A549 (cell line): ENCODE results near the gene PSMB4. TPM values are rescaled to one million over a fixed set of nuclear protein-coding genes. Genes with fewer than 3 reads are reported as not detected.

Source experiments
- ATAC-seq, 2 experiments: fragments of 200-7000 bp in 1 of 2; fragments of >200 bp in 1 of 2; cut with Nextera tagmentation in 1 of 2; cut with Tn5 transposase in 1 of 2; 3 replicates each; pipeline versions ENCODE4 v1.8.0 to v1.9.1; 2018 to 2020; ENCODE audit warnings: mild to moderate bottlenecking in 1 of 2, moderate library complexity in 1 of 2
- CTCF ChIA-PET: fragments of 300-600 bp; sonication (Branson Sonifier 250); formaldehyde crosslinking; extraction: SDS; loops from one replicate; lab custom pipeline; 2021; ENCODE audit warnings: antibody characterized with exemption, inconsistent platforms; lab: Yijun Ruan, JAX
- POLR2A ChIA-PET: fragments of 350-600 bp; formaldehyde crosslinking; extraction: SDS; loops from one replicate; lab custom pipeline; 2021; ENCODE audit warnings: antibody characterized with exemption, inconsistent platforms; lab: Yijun Ruan, JAX
- DNase-seq, 2 experiments: peaks; one replicate each; pipeline versions ENCODE4 v3.0.0 to v3.0.0-alpha.2; 2011 to 2016; ENCODE audit warnings: low read depth in 1 of 2, low spot score in 1 of 2
- FAIRE-seq: peaks from 2 replicates; lab custom pipeline; 2011; peaks lifted over from hg19 to GRCh38; lab: Jason Lieb, UNC
- H3K27ac ChIP-seq, 2 experiments: fragments of >200 bp; sonication (Bioruptor Twin); formaldehyde crosslinking; 3 replicates each; pipeline ENCODE4 v1.5.1; 2016 to 2017
- H3K4me1 ChIP-seq: fragments of >200 bp; sonication (Bioruptor Twin); formaldehyde crosslinking; 3 replicates; pipeline ENCODE4 v1.6.1; 2016
- H3K4me2 ChIP-seq: fragments of >200 bp; sonication (Bioruptor Twin); formaldehyde crosslinking; 3 replicates; pipeline ENCODE4 v1.6.1; 2016
- H3K4me3 ChIP-seq: fragments of >200 bp; sonication (Bioruptor Twin); formaldehyde crosslinking; 3 replicates; pipeline ENCODE4 v1.5.1; 2016
- H3K9me3 ChIP-seq: fragments of >200 bp; sonication (Bioruptor Twin); formaldehyde crosslinking; 3 replicates; pipeline ENCODE4 v1.6.1; 2016
- CBX8 ChIP-seq: fragments of 200-600 bp; sonication (generic); IDR thresholded peaks from 2 replicates; pipeline ENCODE4 v1.6.1; 2016
- CEBPB ChIP-seq, 2 experiments: fragments of >200 bp in 1 of 2; sonication (Bioruptor Twin) in 1 of 2; formaldehyde crosslinking in 1 of 2; IDR thresholded peaks; 2 replicates each; pipeline ENCODE4 v1.6.1; 2012 to 2016
- CHD2 ChIP-seq: fragments of 150-350 bp; IDR thresholded peaks from 2 replicates; pipeline ENCODE4 v1.6.1; 2014; ENCODE audit warnings: low read length; ENCODE audit not compliant: partially characterized antibody
- FOSB ChIP-seq: fragments of 250-450 bp; sonication (Bioruptor Pico); IDR thresholded peaks from 2 replicates; pipeline ENCODE4 v1.5.0; 2020; ENCODE audit warnings: mild to moderate bottlenecking, moderate library complexity
- GATA3 ChIP-seq: IDR thresholded peaks from 2 replicates; pipeline ENCODE4 v1.6.1; 2012; ENCODE audit warnings: borderline replicate concordance
- HOXA7 ChIP-seq: fragments of 250-450 bp; sonication (Bioruptor Pico); IDR thresholded peaks from 2 replicates; pipeline ENCODE4 v1.5.0; 2020; ENCODE audit warnings: mild to moderate bottlenecking, moderate library complexity
- HOXB5 ChIP-seq: fragments of 250-450 bp; sonication (Bioruptor Pico); IDR thresholded peaks from 2 replicates; pipeline ENCODE4 v1.5.0; 2020; ENCODE audit warnings: mild to moderate bottlenecking, moderate library complexity
- JUN ChIP-seq, 2 experiments: fragments of >200 bp; sonication (Bioruptor Twin); formaldehyde crosslinking; IDR thresholded peaks; 2 replicates in 1 of 2; 3 replicates in 1 of 2; pipeline ENCODE4 v1.6.1; 2016 to 2017
- JUNB ChIP-seq: fragments of >200 bp; sonication (Bioruptor Twin); formaldehyde crosslinking; IDR thresholded peaks from 2 replicates; pipeline ENCODE4 v1.6.1; 2016
- MAZ ChIP-seq: fragments of 150-350 bp; IDR thresholded peaks from 2 replicates; pipeline ENCODE4 v1.6.1; 2014; ENCODE audit warnings: antibody characterized with exemption, low read depth, low read length, borderline replicate concordance
- MYC ChIP-seq: IDR thresholded peaks from 2 replicates; pipeline ENCODE4 v1.6.1; 2012; ENCODE audit warnings: mild to moderate bottlenecking, inconsistent platforms, low read length, improper control_type of control experiment, borderline replicate concordance
- NFE2L2 ChIP-seq: fragments of 150-350 bp; conservative IDR thresholded peaks from 2 replicates; pipeline ENCODE4 v1.6.1; 2014; ENCODE audit warnings: low read length
- PHF8 ChIP-seq: fragments of 200-600 bp; sonication (generic); IDR thresholded peaks from 2 replicates; pipeline ENCODE4 v1.6.1; 2016; ENCODE audit warnings: low read depth, mild to moderate bottlenecking, antibody characterized with exemption, moderate library complexity, borderline replicate concordance
- POLR2A ChIP-seq: IDR thresholded peaks from 2 replicates; pipeline ENCODE4 v1.6.1; 2012; ENCODE audit warnings: mild to moderate bottlenecking, low read length
- RARB ChIP-seq: fragments of 250-450 bp; sonication (Bioruptor Pico); IDR thresholded peaks from 2 replicates; pipeline ENCODE4 v1.8.0; 2021; ENCODE audit warnings: mild to moderate bottlenecking, moderate library complexity
- RCOR1 ChIP-seq: fragments of 150-350 bp; IDR thresholded peaks from 2 replicates; pipeline ENCODE4 v1.6.1; 2014; ENCODE audit warnings: antibody characterized with exemption, low read length, low read depth
- RNF2 ChIP-seq: fragments of 200-600 bp; sonication (generic); IDR thresholded peaks from 2 replicates; pipeline ENCODE4 v1.6.1; 2016; ENCODE audit warnings: low read depth, mild to moderate bottlenecking, antibody characterized with exemption, moderate library complexity, borderline replicate concordance
- TFCP2L1 ChIP-seq: fragments of 250-450 bp; sonication (Bioruptor Pico); IDR thresholded peaks from 2 replicates; pipeline ENCODE4 v1.5.0; 2021; ENCODE audit warnings: mild to moderate bottlenecking
- ZFP36 ChIP-seq: fragments of 450-650 bp; IDR thresholded peaks from 2 replicates; pipeline ENCODE4 v1.6.1; 2014; ENCODE audit warnings: borderline replicate concordance; ENCODE audit not compliant: partially characterized antibody
- WGBS: methylation state at CpG from one replicate; pipeline ENCODE4 v1.1.6; 2017; ENCODE audit errors: missing lambda C conversion rate; 5-methylcytosine and 5-hydroxymethylcytosine counted together
- polyA plus RNA-seq, 4 experiments: library from polyadenylated mRNA; depleted of rRNA in 3 of 4; stranded (reverse); fragments of >200 nt; fragmentation: RNase III in 1 of 4; extraction: RNeasy Plus Mini Kit Qiagen cat#74134 plus additional on column Dnase treatment in 1 of 4; gene quantifications; 2 replicates in 3 of 4; 3 replicates in 1 of 4; pipeline ENCODE4 v1.2.3, GENCODE V29; 2011 to 2017
- TF ChIP-seq, protein P1 (sequence below): IDR thresholded peaks from 2 replicates; pipeline ENCODE4 v1.6.1; 2012
- TF ChIP-seq, protein P2 (sequence below): fragments of >200 bp; sonication (Bioruptor Twin); formaldehyde crosslinking; IDR thresholded peaks from 2 replicates; pipeline ENCODE4 v1.6.1; 2016
- TF ChIP-seq, protein P3 (sequence below): fragments of 450-650 bp; IDR thresholded peaks from 2 replicates; pipeline ENCODE4 v1.6.1; 2014; ENCODE audit warnings: antibody characterized with exemption

PSMB4 gene
- polyA plus RNA-seq, 2 of the 4 experiments (the other 2 are of a cell fraction) = 383 to 405 TPM

DNA sequence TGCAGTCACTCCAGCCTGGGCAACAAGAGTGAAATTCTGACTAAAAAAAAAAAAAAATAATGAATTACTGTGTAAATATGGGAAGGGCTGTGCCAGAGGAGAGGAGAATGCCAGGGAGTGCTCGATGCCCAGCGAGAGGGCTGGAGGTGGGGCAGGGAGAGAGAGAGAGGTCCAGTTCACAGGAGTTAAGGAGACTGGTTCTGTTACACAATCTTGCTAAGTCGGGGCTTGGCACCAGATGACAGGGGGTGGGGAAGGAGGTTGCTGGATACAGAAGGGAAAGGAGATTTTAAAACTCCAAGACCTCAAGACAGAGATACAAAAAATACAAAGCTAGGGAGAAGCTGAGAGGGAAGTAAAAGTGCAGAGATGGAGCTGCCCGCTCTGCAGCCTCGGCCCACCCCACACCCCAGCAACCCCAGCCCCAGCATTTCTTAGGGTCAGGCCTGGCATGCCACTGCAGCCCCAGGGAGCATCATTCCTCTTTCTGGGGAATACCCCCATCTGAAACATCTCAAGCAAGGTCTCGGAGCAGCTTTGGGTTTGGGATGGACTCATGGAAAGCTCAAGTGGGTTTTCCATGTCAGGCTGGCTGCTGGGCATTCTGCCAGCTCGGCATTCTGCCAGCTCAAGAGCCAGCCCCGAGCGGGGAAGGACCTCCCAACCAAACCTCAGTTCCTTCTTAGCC is 27.9 kb upstream of the PSMB4 start:
- Histone ChIP-seq H3K4me3 (peak overlapping the region; percentile 32; the same call in 2 of the 3 replicates), H3K4me2 (peak overlapping the region; percentile 88), H3K27ac (peak overlapping the region; percentile 64 to 78), H3K9me3 (no peaks in the 10 kb centered on the region), H3K4me1 (peaks cover 37% of the 10 kb centered on the region)
- ChIA-PET POLR2A (interaction anchor here (0.7 to 1.2 kb wide), 2 partner anchors 28 to 133 kb away, joined by 4 read pairs; partner anchors contain the start of gene PSMB4), CTCF (interaction anchor here (0.7 to 1.8 kb wide), 8 partner anchors 14 to 465 kb away, joined by 3 to 10 read pairs (median 3); no protein-coding TSS in a partner anchor)
- TF ChIP-seq CEBPB (IDR thresholded peaks at IDR 0.05) = peak; percentile 53 to 75; a peak in 3 of 4 replicates
- TF ChIP-seq, protein P1, sequence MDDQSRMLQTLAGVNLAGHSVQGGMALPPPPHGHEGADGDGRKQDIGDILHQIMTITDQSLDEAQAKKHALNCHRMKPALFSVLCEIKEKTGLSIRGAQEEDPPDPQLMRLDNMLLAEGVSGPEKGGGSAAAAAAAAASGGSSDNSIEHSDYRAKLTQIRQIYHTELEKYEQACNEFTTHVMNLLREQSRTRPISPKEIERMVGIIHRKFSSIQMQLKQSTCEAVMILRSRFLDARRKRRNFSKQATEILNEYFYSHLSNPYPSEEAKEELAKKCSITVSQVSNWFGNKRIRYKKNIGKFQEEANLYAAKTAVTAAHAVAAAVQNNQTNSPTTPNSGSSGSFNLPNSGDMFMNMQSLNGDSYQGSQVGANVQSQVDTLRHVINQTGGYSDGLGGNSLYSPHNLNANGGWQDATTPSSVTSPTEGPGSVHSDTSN = no peak
- 27% methylated on average over 9 of the region's 9 CpGs for WGBS
- FAIRE-seq (no peak), ATAC-seq (peak; percentile 53 to 57; a peak in 5 of 6 replicates), DNase-seq (peak in 1 of 2 experiments; percentile 49)

DNA sequence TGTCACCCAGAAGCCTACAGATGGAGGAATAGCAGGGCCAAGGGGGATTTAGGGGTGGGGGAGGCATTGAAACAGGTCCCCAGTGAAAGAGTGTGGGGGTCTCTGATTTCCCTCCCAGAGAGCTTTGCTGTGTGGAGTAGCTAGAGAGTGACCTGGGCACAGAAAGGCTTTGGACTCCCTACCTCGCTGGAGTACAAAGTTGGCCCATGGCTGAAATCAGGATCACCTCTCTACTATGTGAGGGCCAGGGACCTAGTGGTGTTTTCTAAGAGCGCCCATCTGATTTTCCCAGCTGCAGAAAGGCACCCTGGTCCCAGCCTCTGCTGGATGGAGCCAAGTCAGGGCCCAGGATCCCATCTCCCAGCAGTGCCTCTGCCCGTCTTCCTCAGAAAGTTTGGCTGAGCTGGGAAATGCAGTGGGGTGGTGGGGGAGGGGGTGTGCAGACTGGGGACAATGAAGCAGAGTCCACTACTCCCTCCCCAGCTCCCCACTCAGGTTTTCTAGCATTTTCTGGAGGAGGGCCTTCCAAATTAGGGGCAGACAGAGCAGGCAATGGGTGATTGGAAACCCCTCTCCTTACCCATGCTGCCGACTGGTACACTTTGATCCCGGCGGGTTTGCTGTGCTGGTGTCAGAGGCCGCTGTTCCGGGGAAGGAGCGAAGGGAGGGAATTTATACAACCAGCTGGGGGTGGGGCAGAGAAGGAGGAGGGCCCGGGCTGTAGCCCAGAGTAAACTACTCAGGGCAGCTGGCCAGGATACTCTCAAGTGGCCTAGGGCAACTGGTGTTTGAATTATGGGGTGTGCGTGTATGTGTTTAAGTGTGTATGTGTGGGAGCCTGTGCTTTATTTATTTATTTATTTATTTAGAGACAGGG is 27.1 kb upstream of the PSMB4 start, which contains the start of gene SELENBP1:
TSS of gene SELENBP1 (minus strand) at position 648 of the 877 bp plus-strand sequence. CDS start at position 584, 64 bp downstream.
- Histone ChIP-seq H3K4me3 (peak within 1 kb of the TSS; percentile 32), H3K4me2 (peak within 1 kb of the TSS; percentile 88), H3K4me1 (peaks cover 37% of the 10 kb centered on the region)
- WGBS = 21% methylated on average over 10 of the region's 11 CpGs
- peak; percentile 51 for TF ChIP-seq POLR2A
- 0 out of 2 replicates have a peak, but pooled peaks have one; percentile 24 for TF ChIP-seq MAZ
- no peak for TF ChIP-seq PHF8
- TF ChIP-seq JUN (IDR thresholded peaks at IDR 0.05) = 0 out of 5 replicates have a peak, but pooled peaks of 1 of the 2 experiments have one; percentile 29
- TF ChIP-seq, all 56 proteins: peak for 3
- FAIRE-seq = no peak
- CTCF ChIA-PET = interaction anchor here (0.6 to 1.8 kb wide), 8 partner anchors 14 to 464 kb away, joined by 3 to 10 read pairs (median 3); no protein-coding TSS in a partner anchor
- POLR2A ChIA-PET = interaction anchor here (0.7 to 1.2 kb wide), 2 partner anchors 27 to 132 kb away, joined by 4 read pairs; partner anchors contain the start of gene PSMB4
- peak; percentile 48 to 68 for DNase-seq
- ATAC-seq = peak; percentile 60 to 79
- no peaks in the 10 kb centered on the region for H3K9me3 ChIP-seq
- peak within 1 kb of the TSS; percentile 64 to 78 for H3K27ac ChIP-seq

DNA sequence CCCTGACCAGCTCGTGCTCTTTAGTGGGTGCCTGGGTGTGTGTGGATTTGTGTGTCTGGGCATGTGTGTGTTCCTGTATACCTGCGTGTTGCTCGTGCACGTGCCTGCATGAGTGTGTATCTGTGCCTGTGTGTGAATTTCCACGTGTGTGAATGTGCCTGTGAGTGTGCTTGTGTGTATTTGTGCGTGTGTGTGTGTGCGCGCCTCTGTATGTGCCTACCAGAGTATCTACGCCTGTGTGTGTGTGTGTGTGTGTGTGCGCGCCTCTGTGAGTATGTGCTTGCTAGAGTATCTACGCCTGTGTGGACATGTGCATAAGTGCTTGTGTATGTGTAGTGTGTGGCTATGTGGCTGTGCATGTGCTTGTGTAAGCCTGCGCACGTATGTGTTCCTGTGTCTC is 26.2 kb upstream of the PSMB4 start:
- ChIA-PET POLR2A (no interaction called here), CTCF (interaction anchor here (1.3 to 1.8 kb wide), 4 partner anchors 23 to 463 kb away, joined by 3 to 10 read pairs (median 4); no protein-coding TSS in a partner anchor)
- H3K27ac ChIP-seq = 0 out of 6 replicates have a peak overlapping the region, but pooled peaks of 1 of the 2 experiments have one; percentile 78
- H3K4me1 ChIP-seq = peaks cover 37% of the 10 kb centered on the region
- no peaks in the 10 kb centered on the region for H3K9me3 ChIP-seq
- WGBS = 92% methylated on average over 14 of the region's 14 CpGs
- FAIRE-seq = no peak
- no peak for DNase-seq
- ATAC-seq = no peak
- TF ChIP-seq RARB (CRISPR knock-in tag) (no peak), JUNB (no peak), JUN (IDR thresholded peaks at IDR 0.05) (no peak), GATA3 (no peak), HOXB5 (CRISPR knock-in tag) (no peak), MAZ (no peak)
- H3K4me3 ChIP-seq = no peak overlapping the region
- peak overlapping the region; percentile 88; the same call in 2 of the 3 replicates for H3K4me2 ChIP-seq

DNA sequence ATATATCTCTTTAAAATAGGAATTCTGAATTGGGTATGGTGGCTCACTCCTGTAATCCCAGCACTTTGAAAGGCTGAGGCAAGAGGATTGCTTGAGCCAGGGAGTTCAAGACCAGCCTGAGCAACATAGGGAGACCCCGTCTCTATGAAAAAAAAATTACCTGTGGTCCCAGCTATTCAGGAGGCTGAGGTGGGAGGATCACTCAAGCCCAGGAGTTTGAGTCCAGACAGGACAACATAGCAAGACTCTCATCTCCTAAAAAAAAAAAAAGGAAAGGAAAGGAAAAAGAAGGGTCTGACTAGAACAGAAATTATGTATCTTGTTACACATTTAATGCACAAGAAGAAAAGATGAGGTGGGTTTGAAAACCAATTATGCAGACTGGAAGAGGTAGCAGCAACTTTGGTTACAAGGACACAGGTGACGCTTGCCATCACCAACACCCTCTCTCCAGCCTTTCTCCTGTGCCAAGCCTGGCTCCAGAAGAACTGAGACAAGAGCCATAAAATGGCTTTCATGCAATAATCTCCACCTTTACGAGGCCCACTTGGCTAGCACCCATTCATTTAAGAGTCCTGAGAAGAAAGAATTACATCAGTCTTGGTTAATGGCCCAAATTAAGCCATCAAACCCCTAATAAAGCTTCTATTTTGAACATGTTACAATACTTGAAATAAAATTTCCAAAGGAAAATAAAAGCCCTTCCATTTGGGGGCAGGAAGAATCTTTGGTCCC is 22.1 kb upstream of the PSMB4 start:
- ChIA-PET POLR2A (no interaction called here), CTCF (interaction anchor here (1.1 to 1.5 kb wide), 3 partner anchors 10 to 37 kb away, joined by 3 read pairs; no protein-coding TSS in a partner anchor)
- WGBS = 44% methylated on average over 3 of the region's 3 CpGs
- DNase-seq = no peak
- Histone ChIP-seq H3K4me1 (peaks cover 13% of the 10 kb centered on the region), H3K27ac (no peak overlapping the region), H3K9me3 (no peaks in the 10 kb centered on the region), H3K4me2 (no peak overlapping the region), H3K4me3 (no peak overlapping the region)
- FAIRE-seq = no peak
- no peak for ATAC-seq
- TF ChIP-seq FOSB = no peak
- TF ChIP-seq ZFP36 = no peak
- no peak for TF ChIP-seq RNF2
- TF ChIP-seq RCOR1 = no peak
- no peak for TF ChIP-seq POLR2A
- TF ChIP-seq, protein P2, sequence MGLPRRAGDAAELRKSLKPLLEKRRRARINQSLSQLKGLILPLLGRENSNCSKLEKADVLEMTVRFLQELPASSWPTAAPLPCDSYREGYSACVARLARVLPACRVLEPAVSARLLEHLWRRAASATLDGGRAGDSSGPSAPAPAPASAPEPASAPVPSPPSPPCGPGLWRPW = no peak
- TF ChIP-seq MYC = no peak
- no peak for TF ChIP-seq CHD2
- no peak for TF ChIP-seq HOXA7 (CRISPR knock-in tag)
- no peak for TF ChIP-seq JUN (IDR thresholded peaks at IDR 0.05)
- TF ChIP-seq, protein P3, sequence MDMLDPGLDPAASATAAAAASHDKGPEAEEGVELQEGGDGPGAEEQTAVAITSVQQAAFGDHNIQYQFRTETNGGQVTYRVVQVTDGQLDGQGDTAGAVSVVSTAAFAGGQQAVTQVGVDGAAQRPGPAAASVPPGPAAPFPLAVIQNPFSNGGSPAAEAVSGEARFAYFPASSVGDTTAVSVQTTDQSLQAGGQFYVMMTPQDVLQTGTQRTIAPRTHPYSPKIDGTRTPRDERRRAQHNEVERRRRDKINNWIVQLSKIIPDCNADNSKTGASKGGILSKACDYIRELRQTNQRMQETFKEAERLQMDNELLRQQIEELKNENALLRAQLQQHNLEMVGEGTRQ = no peak
- TF ChIP-seq CBX8 = no peak
- TF ChIP-seq NFE2L2 = no peak
- TF ChIP-seq TFCP2L1 = no peak
